H1 (cell line): ENCODE measurements around the gene GLI1. TPM values are rescaled to one million over a fixed set of nuclear protein-coding genes. Genes with fewer than 3 reads are reported as not detected.

Experiments used
- CTCF ChIA-PET: fragments of 300-600 bp; sonication (Branson Sonifier 250); formaldehyde crosslinking; loops from one replicate; lab custom pipeline; 2021; ENCODE audit not compliant: partially characterized antibody; lab: Charles Lee
- POLR2A ChIA-PET: fragments of 300-600 bp; sonication (Branson Sonifier 250); formaldehyde crosslinking; loops from one replicate; lab custom pipeline; 2021; ENCODE audit warnings: inconsistent platforms; ENCODE audit not compliant: partially characterized antibody; lab: Charles Lee
- DNase-seq, 2 experiments: peaks; one replicate each; pipeline versions ENCODE4 v3.0.0 to v3.0.0-alpha.2; 2010 to 2022; ENCODE audit warnings: low spot score in 2 of 2, low read depth in 1 of 2, mixed read lengths in 1 of 2
- FAIRE-seq: peaks from 2 replicates; lab custom pipeline; 2011; peaks lifted over from hg19 to GRCh38; lab: Jason Lieb, UNC
- H2AFZ ChIP-seq: 2 replicates; pipeline ENCODE4 v1.8.1; 2012; ENCODE audit warnings: low read length, inconsistent platforms
- H2AK5ac ChIP-seq: 2 replicates; pipeline ENCODE4 v1.6.1; 2013; ENCODE audit warnings: low read depth, low read length
- H2BK120ac ChIP-seq: replicated peaks from 2 replicates; pipeline ENCODE3; 2013; ENCODE audit warnings: low read depth, low read length, inconsistent platforms
- H2BK12ac ChIP-seq: 2 replicates; pipeline ENCODE4 v1.6.1; 2013; ENCODE audit warnings: low read depth, low read length
- H2BK15ac ChIP-seq: 2 replicates; pipeline ENCODE4 v1.6.1; 2013; ENCODE audit warnings: low read length
- H2BK20ac ChIP-seq: 2 replicates; pipeline ENCODE4 v1.6.1; 2013; ENCODE audit warnings: low read length
- H2BK5ac ChIP-seq: 2 replicates; pipeline ENCODE4 v1.6.1; 2013; ENCODE audit warnings: low read depth, low read length
- H3K14ac ChIP-seq: 2 replicates; pipeline ENCODE4 v1.6.1; 2013; ENCODE audit warnings: inconsistent platforms; ENCODE audit not compliant: insufficient read length
- H3K18ac ChIP-seq: 2 replicates; pipeline ENCODE4 v1.6.1; 2013; ENCODE audit warnings: low read length; ENCODE audit errors: extremely low read depth
- H3K23ac ChIP-seq: 2 replicates; pipeline ENCODE4 v1.6.1; 2013; ENCODE audit warnings: inconsistent platforms; ENCODE audit not compliant: insufficient read length
- H3K23me2 ChIP-seq: 2 replicates; pipeline ENCODE4 v1.6.1; 2013; ENCODE audit warnings: low read depth, low read length
- H3K27ac ChIP-seq: 2 replicates; pipeline ENCODE4 v1.6.1; 2011; ENCODE audit warnings: low read depth, low read length, inconsistent platforms
- H3K27me3 ChIP-seq, 4 experiments: replicated peaks in 1 of 4; 1 replicate in 1 of 4; 2 replicates in 3 of 4; pipeline versions ENCODE4 v1.6.1 to v1.8.1; 2011 to 2013; ENCODE audit warnings: low read length in 3 of 4, mild to moderate bottlenecking in 3 of 4, inconsistent platforms in 2 of 4, mixed read lengths in 2 of 4, moderate library complexity in 1 of 4; ENCODE audit not compliant: control insufficient read depth in 3 of 4, insufficient read depth in 3 of 4; ENCODE audit errors: extremely low read depth in 1 of 4
- H3K36me3 ChIP-seq, 4 experiments: 2 replicates each; pipeline versions ENCODE4 v1.6.1 to v1.8.1; 2011 to 2013; ENCODE audit warnings: mild to moderate bottlenecking in 4 of 4, low read length in 3 of 4, moderate library complexity in 2 of 4, control low read depth in 1 of 4, inconsistent platforms in 1 of 4; ENCODE audit not compliant: insufficient read depth in 4 of 4, control insufficient read depth in 2 of 4
- H3K4ac ChIP-seq: replicated peaks from 2 replicates; pipeline ENCODE3; 2013; ENCODE audit warnings: low read length, low read depth, mixed read lengths, inconsistent platforms; ENCODE audit not compliant: insufficient read length
- H3K4me1 ChIP-seq, 4 experiments: replicated peaks in 1 of 4; 1 replicate in 1 of 4; 2 replicates in 3 of 4; pipeline versions ENCODE4 v1.6.1 to v1.8.1; 2011 to 2013; ENCODE audit warnings: low read length in 3 of 4, inconsistent platforms in 2 of 4, mixed read lengths in 1 of 4; ENCODE audit not compliant: insufficient read depth in 4 of 4, control insufficient read depth in 3 of 4
- H3K4me2 ChIP-seq, 2 experiments: 2 replicates each; pipeline versions ENCODE4 v1.6.1 to v1.8.1; 2011 to 2013; ENCODE audit warnings: low read depth in 2 of 2, low read length in 2 of 2, control low read depth in 1 of 2, inconsistent platforms in 1 of 2, mild to moderate bottlenecking in 1 of 2; ENCODE audit not compliant: insufficient read depth in 1 of 2
- H3K4me3 ChIP-seq, 4 experiments: fragments of 200-600, 300-600 bp in 1 of 4; sonication (generic), shearing (Covaris generic), sonication (Bioruptor Twin) in 1 of 4; 2 replicates each; pipeline versions ENCODE4 v1.5.1 to v1.8.1; 2011 to 2016; ENCODE audit warnings: low read length in 4 of 4, low read depth in 3 of 4, control low read depth in 2 of 4, inconsistent platforms in 2 of 4, mild to moderate bottlenecking in 2 of 4, mixed read lengths in 1 of 4, moderate library complexity in 1 of 4; ENCODE audit not compliant: insufficient read depth in 2 of 4; ENCODE audit errors: extremely low read depth in 1 of 4
- H3K56ac ChIP-seq: replicated peaks from 2 replicates; pipeline ENCODE3; 2013; ENCODE audit warnings: low read depth, mild to moderate bottlenecking, mixed read lengths, low read length, inconsistent platforms; ENCODE audit not compliant: insufficient read length
- H3K79me1 ChIP-seq: 2 replicates; pipeline ENCODE4 v1.6.1; 2013; ENCODE audit warnings: low read depth, low read length, control low read depth
- H3K79me2 ChIP-seq, 2 experiments: 2 replicates each; pipeline versions ENCODE4 v1.6.1 to v1.8.1; 2012 to 2013; ENCODE audit warnings: low read length in 2 of 2, mild to moderate bottlenecking in 2 of 2, inconsistent platforms in 1 of 2; ENCODE audit not compliant: insufficient read depth in 2 of 2, control insufficient read depth in 1 of 2
- H3K9ac ChIP-seq, 4 experiments: replicated peaks in 1 of 4; 1 replicate in 1 of 4; 2 replicates in 3 of 4; pipeline versions ENCODE4 v1.6.1 to v1.8.1; 2011 to 2013; ENCODE audit warnings: low read depth in 3 of 4, low read length in 3 of 4, control low read depth in 2 of 4, mild to moderate bottlenecking in 2 of 4, moderate library complexity in 2 of 4, inconsistent platforms in 1 of 4; ENCODE audit errors: extremely low read depth in 1 of 4
- H3K9me3 ChIP-seq, 2 experiments: 2 replicates each; pipeline versions ENCODE4 v1.6.1 to v1.8.1; 2012 to 2013; ENCODE audit warnings: mild to moderate bottlenecking in 2 of 2, moderate library complexity in 2 of 2, control low read depth in 1 of 2, inconsistent platforms in 1 of 2, low read depth in 1 of 2, low read length in 1 of 2, mixed read lengths in 1 of 2; ENCODE audit not compliant: insufficient read depth in 2 of 2
- H4K20me1 ChIP-seq, 2 experiments: replicated peaks in 1 of 2; 2 replicates each; pipeline versions ENCODE3 to v1.8.1; 2011 to 2013; ENCODE audit warnings: inconsistent platforms in 2 of 2, low read length in 2 of 2, mild to moderate bottlenecking in 1 of 2; ENCODE audit not compliant: insufficient read depth in 2 of 2, control insufficient read depth in 1 of 2
- H4K5ac ChIP-seq: 2 replicates; pipeline ENCODE4 v1.6.1; 2013; ENCODE audit warnings: low read length, low read depth, mixed read lengths, inconsistent platforms; ENCODE audit not compliant: insufficient read length
- H4K8ac ChIP-seq: 2 replicates; pipeline ENCODE4 v1.8.0; 2013; ENCODE audit warnings: mild to moderate bottlenecking, moderate library complexity, low read length, inconsistent platforms; ENCODE audit not compliant: insufficient read depth; ENCODE audit errors: extremely low read depth
- H4K91ac ChIP-seq: replicated peaks from 2 replicates; pipeline ENCODE3; 2013; ENCODE audit warnings: low read length, mixed read lengths, inconsistent platforms; ENCODE audit not compliant: insufficient read length
- CHD2 ChIP-seq: IDR thresholded peaks from 2 replicates; pipeline ENCODE4 v1.6.1; 2012; ENCODE audit warnings: low read length, improper control_type of control experiment
- EZH2 ChIP-seq: fragments of 200-600 bp; sonication (generic); IDR thresholded peaks from 2 replicates; pipeline ENCODE4 v1.7.1; 2012; ENCODE audit warnings: low read depth, mild to moderate bottlenecking, moderate library complexity, low read length, inconsistent platforms; ENCODE audit not compliant: severe bottlenecking
- HDAC2 ChIP-seq, 2 experiments: fragments of 300-600 bp in 1 of 2; sonication (generic) in 1 of 2; IDR thresholded peaks; 2 replicates each; pipeline ENCODE4 v1.6.1; 2011 to 2012; ENCODE audit warnings: low read depth in 2 of 2, low read length in 2 of 2, mild to moderate bottlenecking in 2 of 2, moderate library complexity in 2 of 2, borderline replicate concordance in 1 of 2, inconsistent platforms in 1 of 2
- JUND ChIP-seq: IDR thresholded peaks from 2 replicates; pipeline ENCODE4 v1.6.1; 2011; ENCODE audit warnings: mild to moderate bottlenecking, improper control_type of control experiment, low read length
- SP2 ChIP-seq: IDR thresholded peaks from 2 replicates; pipeline ENCODE4 v1.6.1; 2012; ENCODE audit warnings: mild to moderate bottlenecking, low read length, inconsistent platforms
- SUZ12 ChIP-seq: fragments of 200-600 bp; sonication (generic); IDR thresholded peaks from 2 replicates; pipeline ENCODE4 v1.6.1; 2012; ENCODE audit warnings: mild to moderate bottlenecking, inconsistent platforms, low read length, moderate library complexity, mixed read lengths
- TCF12 ChIP-seq: IDR thresholded peaks from 2 replicates; pipeline ENCODE4 v1.6.1; 2011; ENCODE audit warnings: low read depth, mild to moderate bottlenecking, low read length
- ZNF274 ChIP-seq: IDR thresholded peaks from 2 replicates; pipeline ENCODE4 v1.7.0; 2012; ENCODE audit warnings: low read length, borderline replicate concordance; ENCODE audit errors: extremely low read depth
- WGBS, 2 experiments: shearing (Covaris generic) in 1 of 2; methylation state at CpG; one replicate each; pipeline versions ENCODE4 v1.1.6 to v1.1.7; 2013 to 2015; ENCODE audit warnings: low lambda C conversion rate in 2 of 2, mixed read lengths in 2 of 2, inconsistent platforms in 1 of 2, low coverage in 1 of 2, missing lambda C conversion rate in 1 of 2; ENCODE audit not compliant: insufficient replicate concordance in 2 of 2, insufficient coverage in 1 of 2, insufficient read length in 1 of 2; ENCODE audit errors: extremely low coverage in 1 of 2, missing lambda C conversion rate in 1 of 2; 5-methylcytosine and 5-hydroxymethylcytosine counted together
- polyA plus RNA-seq, 7 experiments: library from polyadenylated mRNA; depleted of rRNA in 3 of 7; stranded (reverse) in 5 of 7; unstranded in 2 of 7; fragments of >200 nt in 5 of 7; fragments of 200-250 nt in 2 of 7; gene quantifications; 1 replicate in 5 of 7; 2 replicates in 1 of 7; 4 replicates in 1 of 7; pipeline versions ENCODE4 v1.2.1 to v1.2.3, GENCODE V29; 2011 to 2013; ENCODE audit warnings: missing spikeins in 2 of 7, mixed read lengths in 2 of 7
- total RNA-seq: library from RNA; stranded (reverse); fragmentation: NEBNext Ultra II Directional; extraction: Animal tissue kit (Norgen Biotek cat#: 25700); gene quantifications from 2 replicates; pipeline ENCODE4 v1.2.1, GENCODE V29; 2021

The GLI1 gene
- total and polyA plus RNA-seq, 2 of the 8 experiments (the other 6 are each of a cell fraction or from before 2014, with no cell fraction given) = 23.5 to 25.3 TPM

DNA sequence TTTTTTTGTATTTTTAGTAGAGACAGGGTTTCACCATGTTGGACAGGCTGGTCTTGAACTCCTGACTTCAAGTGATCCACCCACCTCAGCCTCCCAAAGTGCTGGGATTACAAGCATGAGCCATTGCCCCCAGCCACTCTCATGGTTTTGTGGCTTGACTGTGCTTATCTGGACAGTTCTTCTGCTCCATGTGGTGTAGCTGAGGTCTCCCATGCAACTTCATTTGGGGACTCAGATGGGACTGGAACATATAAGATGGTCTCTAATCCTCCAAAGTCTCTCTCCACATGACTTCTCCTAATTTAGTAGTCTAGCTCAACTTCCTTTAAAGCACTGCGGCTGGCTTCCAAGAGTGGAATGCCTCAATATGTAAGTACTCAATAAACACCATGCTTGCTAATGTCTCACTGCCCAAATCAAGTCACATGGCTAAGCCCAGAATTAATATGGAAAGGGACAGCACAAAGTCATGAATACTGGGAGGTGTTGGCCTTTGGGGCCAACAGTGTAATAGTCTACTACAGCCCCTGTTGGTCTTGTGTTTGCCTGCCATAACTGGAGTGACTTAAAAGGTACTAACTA, 17.6 kb upstream of the GLI1 start:
- Histone ChIP-seq H3K56ac (no peak overlapping the region), H3K18ac (no peak overlapping the region), H3K14ac (no peak overlapping the region), H3K9ac (no peak overlapping the region), H4K20me1 (no peaks in the 10 kb centered on the region), H3K4me2 (no peak overlapping the region), H3K27me3 (no peaks in the 10 kb centered on the region), H3K4me1 (no peaks in the 10 kb centered on the region), H3K36me3 (no peaks in the 10 kb centered on the region), H3K23me2 (no peaks in the 10 kb centered on the region), H3K27ac (no peak overlapping the region), H3K79me1 (no peaks in the 10 kb centered on the region), H3K4ac (no peak overlapping the region), H3K79me2 (no peaks in the 10 kb centered on the region), H2BK15ac (no peak overlapping the region), H2BK120ac (no peak overlapping the region), H2AFZ (no peak overlapping the region), H3K23ac (no peak overlapping the region), H2BK20ac (no peak overlapping the region), H4K8ac (no peak overlapping the region), H2BK5ac (no peak overlapping the region), H2BK12ac (no peak overlapping the region), H4K5ac (no peak overlapping the region), H2AK5ac (no peak overlapping the region), H3K9me3 (peaks cover 0 to 3% of the 10 kb centered on the region in 2 experiments; a peak in 2 of 4 replicates), H3K4me3 (no peak overlapping the region), H4K91ac (no peak overlapping the region)
- TF ChIP-seq ZNF274 (no peak), TCF12 (no peak), SUZ12 (no peak), EZH2 (no peak), CHD2 (no peak), SP2 (no peak), JUND (no peak), HDAC2 (IDR thresholded peaks at IDR 0.05; ENCODE audit: borderline replicate concordance in 1 of 2, low read depth in 2 of 2, low read length in 2 of 2) (no peak)
- DNase-seq (no peak), FAIRE-seq (no peak)
- WGBS, 2 experiments = 88% methylated on average over 1 of the region's 1 CpG; no CpG with 5 or more reads in 1 of the 2 experiments
- CTCF ChIA-PET = interaction anchor here (0.7 to 6.3 kb wide), 5 partner anchors 12 to 165 kb away, joined by 3 to 47 read pairs (median 3); partner anchors contain the start of gene INHBE
- POLR2A ChIA-PET = interaction anchor here (0.6 to 4.6 kb wide), 4 partner anchors 9 to 16 kb away, joined by 3 to 34 read pairs (median 4); partner anchors contain the start of genes INHBE and R3HDM2
